ENCODE data around the gene INSR.

- TF ChIP-seq EZH2 (IDR thresholded peaks at IDR 0.05; ENCODE audit: borderline replicate concordance, low read depth, low read length, severe bottlenecking): no peak
- TF ChIP-seq, protein P1, sequence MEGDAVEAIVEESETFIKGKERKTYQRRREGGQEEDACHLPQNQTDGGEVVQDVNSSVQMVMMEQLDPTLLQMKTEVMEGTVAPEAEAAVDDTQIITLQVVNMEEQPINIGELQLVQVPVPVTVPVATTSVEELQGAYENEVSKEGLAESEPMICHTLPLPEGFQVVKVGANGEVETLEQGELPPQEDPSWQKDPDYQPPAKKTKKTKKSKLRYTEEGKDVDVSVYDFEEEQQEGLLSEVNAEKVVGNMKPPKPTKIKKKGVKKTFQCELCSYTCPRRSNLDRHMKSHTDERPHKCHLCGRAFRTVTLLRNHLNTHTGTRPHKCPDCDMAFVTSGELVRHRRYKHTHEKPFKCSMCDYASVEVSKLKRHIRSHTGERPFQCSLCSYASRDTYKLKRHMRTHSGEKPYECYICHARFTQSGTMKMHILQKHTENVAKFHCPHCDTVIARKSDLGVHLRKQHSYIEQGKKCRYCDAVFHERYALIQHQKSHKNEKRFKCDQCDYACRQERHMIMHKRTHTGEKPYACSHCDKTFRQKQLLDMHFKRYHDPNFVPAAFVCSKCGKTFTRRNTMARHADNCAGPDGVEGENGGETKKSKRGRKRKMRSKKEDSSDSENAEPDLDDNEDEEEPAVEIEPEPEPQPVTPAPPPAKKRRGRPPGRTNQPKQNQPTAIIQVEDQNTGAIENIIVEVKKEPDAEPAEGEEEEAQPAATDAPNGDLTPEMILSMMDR (IDR thresholded peaks at IDR 0.05; ENCODE audit: extremely low read depth in 1 of 2, insufficient read depth in 1 of 2, low read depth in 1 of 2, low read length in 2 of 2): no peak
- TF ChIP-seq POLR2AphosphoS5 (IDR thresholded peaks at IDR 0.05; ENCODE audit: insufficient read depth, low read depth, low read length): no peak
Measured at GRCh38 chr19:7312816-7313215, 18.6 kb upstream of the INSR start.

All from endothelial cell of umbilical vein (primary cell).